Neural crest cell (in vitro differentiated cells): ENCODE data around the gene ACMSD. TPM values are rescaled to one million over a fixed set of nuclear protein-coding genes. Genes with fewer than 3 reads are reported as not detected.
A peak's percentile ranks its signal among the peaks of the same experiment; 100 is the strongest.

Source experiments
- DNase-seq: peaks from one replicate; pipeline ENCODE4 v3.0.0; 2021; ENCODE audit warnings: low read depth, mixed read lengths, low spot score
- H3K27ac Mint-ChIP-seq: one replicate; pipeline ENCODE4 v1.8.0; 2021; ENCODE audit warnings: mild to moderate bottlenecking, mixed read lengths; ENCODE audit not compliant: unreplicated experiment
- H3K27me3 Mint-ChIP-seq: 2 replicates; pipeline ENCODE4 v1.8.0; 2021; ENCODE audit warnings: low read depth, mild to moderate bottlenecking, mixed read lengths
- H3K36me3 Mint-ChIP-seq: 2 replicates; pipeline ENCODE4 v1.8.0; 2021; ENCODE audit warnings: low read depth, mild to moderate bottlenecking, mixed read lengths
- H3K4me1 Mint-ChIP-seq: 2 replicates; pipeline ENCODE4 v1.8.0; 2021; ENCODE audit warnings: mixed read lengths
- H3K4me3 Mint-ChIP-seq: one replicate; pipeline ENCODE4 v1.8.0; 2021; ENCODE audit warnings: mild to moderate bottlenecking, mixed read lengths
- H3K9me3 Mint-ChIP-seq: 2 replicates; pipeline ENCODE4 v1.8.0; 2021; ENCODE audit warnings: mixed read lengths
- total RNA-seq: library from RNA; stranded (reverse); gene quantifications from 2 replicates; pipeline ENCODE4 v1.2.1, GENCODE V29; 2021
- TF ChIP-seq, protein P1 (sequence below): fragments of 200-600 bp; sonication (generic); conservative IDR thresholded peaks from 2 replicates; pipeline ENCODE4 v1.5.0; 2021; ENCODE audit warnings: antibody characterized with exemption, mild to moderate bottlenecking

The ACMSD gene
- total RNA-seq, 1 donor from 2014 or later = not detected

DNA sequence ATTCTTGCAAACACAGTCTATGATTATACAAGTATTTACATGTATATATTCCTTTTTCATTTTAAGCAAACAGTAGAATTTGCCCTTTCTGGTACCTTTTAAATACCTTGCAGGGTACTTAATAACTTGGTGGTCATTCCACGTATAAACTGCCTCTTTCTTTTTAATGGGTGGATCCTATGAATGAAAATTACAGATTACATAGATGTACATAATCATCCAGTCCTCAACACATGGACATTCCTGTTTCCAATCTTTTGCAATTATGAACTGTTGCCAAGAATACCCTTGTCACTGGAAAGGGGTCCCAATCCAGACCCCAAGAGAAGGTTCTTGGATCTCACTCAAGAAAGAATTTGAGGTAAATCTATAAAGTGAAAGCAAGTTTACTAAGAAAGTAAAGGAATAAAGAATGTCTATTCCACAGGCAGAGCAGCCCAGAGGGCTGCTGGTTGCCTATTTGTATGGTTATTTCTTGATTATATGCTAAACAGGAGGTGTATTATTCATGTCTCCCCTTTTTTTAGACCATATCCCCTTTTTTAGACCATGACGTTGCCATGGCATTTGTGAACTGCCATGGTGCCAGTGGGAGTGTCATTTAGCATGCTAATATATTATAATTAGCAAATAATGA is 72.5 kb downstream of the ACMSD start:
- Mint-ChIP-seq H3K9me3 (peaks cover 23% of the 10 kb centered on the region), H3K36me3 (peaks cover 11% of the 10 kb centered on the region), H3K27me3 (no peaks in the 10 kb centered on the region), H3K4me1 (no peaks in the 10 kb centered on the region), H3K4me3 (no peak overlapping the region), H3K27ac (no peak overlapping the region)
- TF ChIP-seq, protein P1, sequence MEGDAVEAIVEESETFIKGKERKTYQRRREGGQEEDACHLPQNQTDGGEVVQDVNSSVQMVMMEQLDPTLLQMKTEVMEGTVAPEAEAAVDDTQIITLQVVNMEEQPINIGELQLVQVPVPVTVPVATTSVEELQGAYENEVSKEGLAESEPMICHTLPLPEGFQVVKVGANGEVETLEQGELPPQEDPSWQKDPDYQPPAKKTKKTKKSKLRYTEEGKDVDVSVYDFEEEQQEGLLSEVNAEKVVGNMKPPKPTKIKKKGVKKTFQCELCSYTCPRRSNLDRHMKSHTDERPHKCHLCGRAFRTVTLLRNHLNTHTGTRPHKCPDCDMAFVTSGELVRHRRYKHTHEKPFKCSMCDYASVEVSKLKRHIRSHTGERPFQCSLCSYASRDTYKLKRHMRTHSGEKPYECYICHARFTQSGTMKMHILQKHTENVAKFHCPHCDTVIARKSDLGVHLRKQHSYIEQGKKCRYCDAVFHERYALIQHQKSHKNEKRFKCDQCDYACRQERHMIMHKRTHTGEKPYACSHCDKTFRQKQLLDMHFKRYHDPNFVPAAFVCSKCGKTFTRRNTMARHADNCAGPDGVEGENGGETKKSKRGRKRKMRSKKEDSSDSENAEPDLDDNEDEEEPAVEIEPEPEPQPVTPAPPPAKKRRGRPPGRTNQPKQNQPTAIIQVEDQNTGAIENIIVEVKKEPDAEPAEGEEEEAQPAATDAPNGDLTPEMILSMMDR = no peak
- DNase-seq = no peak

DNA sequence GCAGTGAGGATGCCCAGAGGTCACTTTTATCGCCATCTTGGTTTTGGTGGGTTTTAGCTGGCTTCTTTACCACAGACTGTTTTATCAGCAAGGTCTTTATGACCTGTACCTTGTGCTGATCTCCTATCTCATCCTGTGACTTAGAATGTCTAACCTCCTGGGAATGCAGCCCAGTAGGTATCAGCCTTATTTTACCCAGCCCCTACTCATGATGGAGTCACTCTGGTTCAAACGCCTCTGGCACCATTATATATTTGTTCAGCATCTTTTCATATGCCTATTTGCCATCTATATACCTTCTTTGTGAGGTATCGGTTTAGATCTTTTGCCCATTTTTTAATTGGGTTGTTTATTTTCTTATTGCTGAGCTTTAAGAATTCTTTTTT is 73.0 kb downstream of the ACMSD start:
- Mint-ChIP-seq H3K4me1 (no peaks in the 10 kb centered on the region), H3K36me3 (peaks cover 11% of the 10 kb centered on the region), H3K9me3 (peaks cover 23% of the 10 kb centered on the region), H3K27me3 (no peaks in the 10 kb centered on the region), H3K27ac (no peak overlapping the region), H3K4me3 (no peak overlapping the region)
- TF ChIP-seq, protein P1 = no peak
- DNase-seq = no peak

DNA sequence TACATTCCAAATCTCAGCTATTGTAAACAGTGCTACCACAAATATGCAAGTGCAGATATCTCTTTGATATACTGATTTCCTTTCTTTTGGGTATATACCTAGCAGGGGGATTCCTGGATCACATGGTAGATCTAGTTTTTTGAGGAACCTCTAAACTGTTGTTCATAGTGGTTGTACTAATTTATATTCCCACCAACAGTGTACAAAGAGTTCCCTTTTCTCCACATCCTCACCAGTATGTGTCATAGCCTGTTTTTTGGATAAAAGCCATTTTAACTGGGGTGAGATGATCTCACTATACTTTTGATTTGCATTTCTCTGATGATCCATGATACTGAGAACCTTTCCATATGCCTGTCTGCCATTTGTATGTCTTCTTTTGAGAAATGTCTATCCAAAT is 73.9 kb downstream of the ACMSD start:
- Mint-ChIP-seq H3K36me3 (peaks cover 11% of the 10 kb centered on the region), H3K27ac (no peak overlapping the region), H3K4me3 (no peak overlapping the region), H3K27me3 (no peaks in the 10 kb centered on the region), H3K9me3 (peaks cover 23% of the 10 kb centered on the region), H3K4me1 (peaks cover under 1% of the 10 kb centered on the region)
- TF ChIP-seq, protein P1 = no peak
- no peak for DNase-seq

DNA sequence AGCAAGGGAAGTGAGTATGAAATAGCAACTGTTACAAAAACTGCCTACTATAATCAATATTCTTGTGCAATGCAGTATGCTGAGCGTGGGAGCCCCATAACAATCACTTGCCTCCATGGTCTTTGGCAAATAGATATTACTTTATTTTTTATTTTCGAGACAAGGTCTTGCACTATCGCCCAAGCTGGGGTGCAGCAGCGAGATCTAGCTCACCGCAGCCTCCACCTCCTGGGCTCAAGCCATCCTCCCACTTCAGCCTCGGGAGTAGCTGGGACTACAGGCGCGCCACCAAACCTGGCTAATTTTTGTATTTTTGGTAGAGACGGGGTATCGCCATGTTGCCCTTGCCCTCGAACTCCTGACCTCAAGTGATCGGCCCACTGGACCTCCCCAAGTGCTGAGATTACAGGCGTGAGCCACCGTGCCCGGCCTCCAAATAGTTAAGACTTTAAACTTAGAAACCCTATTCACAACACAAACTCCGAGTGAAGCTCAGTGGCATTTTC is 79.0 kb downstream of the ACMSD start:
- Mint-ChIP-seq H3K4me1 (peaks cover 22% of the 10 kb centered on the region), H3K4me3 (peak overlapping the region; percentile 95), H3K9me3 (peaks cover 13% of the 10 kb centered on the region)

DNA sequence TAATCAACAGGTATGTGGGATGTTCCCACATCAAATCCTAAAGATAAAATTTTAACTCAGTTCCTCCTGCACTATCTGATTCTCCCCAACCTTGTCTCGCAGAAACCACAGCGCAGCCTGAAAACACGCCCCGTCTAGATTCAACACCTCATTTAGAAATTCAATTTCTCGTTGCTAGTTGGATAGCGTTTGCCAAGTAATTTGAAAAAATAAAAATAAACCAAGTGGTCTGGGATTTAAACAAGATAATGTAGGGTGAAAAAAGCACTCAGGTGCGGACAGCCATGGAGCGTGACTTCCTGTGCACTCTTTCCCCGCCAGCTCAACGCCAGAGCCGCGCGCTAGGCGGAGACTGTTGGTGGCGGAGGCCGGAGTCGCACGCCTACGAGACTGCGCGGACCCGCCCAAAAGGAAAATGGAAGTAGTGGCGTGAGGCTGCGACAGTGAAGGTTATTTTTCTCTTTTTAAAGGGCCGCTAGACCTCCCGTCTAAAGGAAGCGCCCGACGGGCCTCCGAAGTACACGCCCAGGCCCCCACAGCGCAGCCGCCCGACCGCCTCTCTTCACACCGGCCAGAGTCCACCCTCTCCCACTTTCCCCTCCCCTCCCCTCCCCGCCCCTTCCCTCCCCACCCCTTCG is 79.6 kb downstream of the ACMSD start:
- H3K4me3 Mint-ChIP-seq = peak overlapping the region; percentile 95
- no peak for DNase-seq
- H3K27me3 Mint-ChIP-seq = no peaks in the 10 kb centered on the region

More for the DNA sequence above, 79.0 kb downstream of the ACMSD start:
- Mint-ChIP-seq H3K27me3 (no peaks in the 10 kb centered on the region), H3K36me3 (peaks cover 9% of the 10 kb centered on the region), H3K27ac (peak overlapping the region; percentile 91)
- TF ChIP-seq, protein P1 = no peak
- no peak for DNase-seq

More for the DNA sequence above, 79.6 kb downstream of the ACMSD start:
- TF ChIP-seq, protein P1 = peak; percentile 52
- Mint-ChIP-seq H3K27ac (peak overlapping the region; percentile 91), H3K9me3 (peaks cover 9% of the 10 kb centered on the region), H3K4me1 (peaks cover 27% of the 10 kb centered on the region), H3K36me3 (peaks cover 9% of the 10 kb centered on the region)
